H1 (cell line): ENCODE measurements around the gene CAMKMT. TPM values are rescaled to one million over a fixed set of nuclear protein-coding genes. Genes with fewer than 3 reads are reported as not detected.

Experiments
- BACH1 ChIP-seq: IDR thresholded peaks from 2 replicates; pipeline ENCODE4 v1.6.1; 2012; ENCODE audit warnings: low read length, improper control_type of control experiment
- CEBPB ChIP-seq: IDR thresholded peaks from 2 replicates; pipeline ENCODE4 v1.6.1; 2012; ENCODE audit warnings: low read depth, low read length
- KDM5A ChIP-seq: fragments of 200-600 bp; IDR thresholded peaks from 2 replicates; pipeline ENCODE4 v1.7.1; 2012; ENCODE audit warnings: mild to moderate bottlenecking, low read length, inconsistent platforms, mixed read lengths
- RAD21 ChIP-seq, 2 experiments: IDR thresholded peaks in 1 of 2; conservative IDR thresholded peaks in 1 of 2; 2 replicates each; pipeline ENCODE4 v1.6.1; 2011; ENCODE audit warnings: low read depth in 2 of 2, low read length in 2 of 2, improper control_type of control experiment in 1 of 2, inconsistent platforms in 1 of 2, mild to moderate bottlenecking in 1 of 2, moderate library complexity in 1 of 2
- SUZ12 ChIP-seq: fragments of 200-600 bp; sonication (generic); IDR thresholded peaks from 2 replicates; pipeline ENCODE4 v1.6.1; 2012; ENCODE audit warnings: mild to moderate bottlenecking, inconsistent platforms, low read length, moderate library complexity, mixed read lengths
- YY1 ChIP-seq: IDR thresholded peaks from 2 replicates; pipeline ENCODE4 v1.6.1; 2011; ENCODE audit warnings: low read depth, mild to moderate bottlenecking, low read length
- polyA plus RNA-seq, 7 experiments: library from polyadenylated mRNA; depleted of rRNA in 3 of 7; stranded (reverse) in 5 of 7; unstranded in 2 of 7; fragments of >200 nt in 5 of 7; fragments of 200-250 nt in 2 of 7; gene quantifications; 1 replicate in 5 of 7; 2 replicates in 1 of 7; 4 replicates in 1 of 7; pipeline versions ENCODE4 v1.2.1 to v1.2.3, GENCODE V29; 2011 to 2013; ENCODE audit warnings: missing spikeins in 2 of 7, mixed read lengths in 2 of 7
- total RNA-seq: library from RNA; stranded (reverse); fragmentation: NEBNext Ultra II Directional; extraction: Animal tissue kit (Norgen Biotek cat#: 25700); gene quantifications from 2 replicates; pipeline ENCODE4 v1.2.1, GENCODE V29; 2021
- TF ChIP-seq, protein P1 (sequence below): fragments of 300-600 bp; sonication (generic); IDR thresholded peaks from 2 replicates; pipeline ENCODE4 v1.7.1; 2012; ENCODE audit warnings: low read length, moderate library complexity, mild to moderate bottlenecking, inconsistent platforms; ENCODE audit not compliant: insufficient replicate concordance

The CAMKMT gene
- total and polyA plus RNA-seq, 2 of the 8 experiments (the other 6 are each of a cell fraction or from before 2014, with no cell fraction given) = 14.7 to 22.4 TPM

GRCh38 chr2:44719562-44719961 lies 357.8 kb downstream of the CAMKMT start (continued):
- TF ChIP-seq YY1 (no peak), CEBPB (no peak), RAD21 (IDR thresholded peaks at IDR 0.05 in 1 of 2, conservative IDR thresholded peaks at IDR 0.05 in 1 of 2; ENCODE audit: low read depth in 2 of 2, low read length in 2 of 2) (no peak), SUZ12 (no peak), BACH1 (no peak), KDM5A (no peak)
- TF ChIP-seq, protein P1, sequence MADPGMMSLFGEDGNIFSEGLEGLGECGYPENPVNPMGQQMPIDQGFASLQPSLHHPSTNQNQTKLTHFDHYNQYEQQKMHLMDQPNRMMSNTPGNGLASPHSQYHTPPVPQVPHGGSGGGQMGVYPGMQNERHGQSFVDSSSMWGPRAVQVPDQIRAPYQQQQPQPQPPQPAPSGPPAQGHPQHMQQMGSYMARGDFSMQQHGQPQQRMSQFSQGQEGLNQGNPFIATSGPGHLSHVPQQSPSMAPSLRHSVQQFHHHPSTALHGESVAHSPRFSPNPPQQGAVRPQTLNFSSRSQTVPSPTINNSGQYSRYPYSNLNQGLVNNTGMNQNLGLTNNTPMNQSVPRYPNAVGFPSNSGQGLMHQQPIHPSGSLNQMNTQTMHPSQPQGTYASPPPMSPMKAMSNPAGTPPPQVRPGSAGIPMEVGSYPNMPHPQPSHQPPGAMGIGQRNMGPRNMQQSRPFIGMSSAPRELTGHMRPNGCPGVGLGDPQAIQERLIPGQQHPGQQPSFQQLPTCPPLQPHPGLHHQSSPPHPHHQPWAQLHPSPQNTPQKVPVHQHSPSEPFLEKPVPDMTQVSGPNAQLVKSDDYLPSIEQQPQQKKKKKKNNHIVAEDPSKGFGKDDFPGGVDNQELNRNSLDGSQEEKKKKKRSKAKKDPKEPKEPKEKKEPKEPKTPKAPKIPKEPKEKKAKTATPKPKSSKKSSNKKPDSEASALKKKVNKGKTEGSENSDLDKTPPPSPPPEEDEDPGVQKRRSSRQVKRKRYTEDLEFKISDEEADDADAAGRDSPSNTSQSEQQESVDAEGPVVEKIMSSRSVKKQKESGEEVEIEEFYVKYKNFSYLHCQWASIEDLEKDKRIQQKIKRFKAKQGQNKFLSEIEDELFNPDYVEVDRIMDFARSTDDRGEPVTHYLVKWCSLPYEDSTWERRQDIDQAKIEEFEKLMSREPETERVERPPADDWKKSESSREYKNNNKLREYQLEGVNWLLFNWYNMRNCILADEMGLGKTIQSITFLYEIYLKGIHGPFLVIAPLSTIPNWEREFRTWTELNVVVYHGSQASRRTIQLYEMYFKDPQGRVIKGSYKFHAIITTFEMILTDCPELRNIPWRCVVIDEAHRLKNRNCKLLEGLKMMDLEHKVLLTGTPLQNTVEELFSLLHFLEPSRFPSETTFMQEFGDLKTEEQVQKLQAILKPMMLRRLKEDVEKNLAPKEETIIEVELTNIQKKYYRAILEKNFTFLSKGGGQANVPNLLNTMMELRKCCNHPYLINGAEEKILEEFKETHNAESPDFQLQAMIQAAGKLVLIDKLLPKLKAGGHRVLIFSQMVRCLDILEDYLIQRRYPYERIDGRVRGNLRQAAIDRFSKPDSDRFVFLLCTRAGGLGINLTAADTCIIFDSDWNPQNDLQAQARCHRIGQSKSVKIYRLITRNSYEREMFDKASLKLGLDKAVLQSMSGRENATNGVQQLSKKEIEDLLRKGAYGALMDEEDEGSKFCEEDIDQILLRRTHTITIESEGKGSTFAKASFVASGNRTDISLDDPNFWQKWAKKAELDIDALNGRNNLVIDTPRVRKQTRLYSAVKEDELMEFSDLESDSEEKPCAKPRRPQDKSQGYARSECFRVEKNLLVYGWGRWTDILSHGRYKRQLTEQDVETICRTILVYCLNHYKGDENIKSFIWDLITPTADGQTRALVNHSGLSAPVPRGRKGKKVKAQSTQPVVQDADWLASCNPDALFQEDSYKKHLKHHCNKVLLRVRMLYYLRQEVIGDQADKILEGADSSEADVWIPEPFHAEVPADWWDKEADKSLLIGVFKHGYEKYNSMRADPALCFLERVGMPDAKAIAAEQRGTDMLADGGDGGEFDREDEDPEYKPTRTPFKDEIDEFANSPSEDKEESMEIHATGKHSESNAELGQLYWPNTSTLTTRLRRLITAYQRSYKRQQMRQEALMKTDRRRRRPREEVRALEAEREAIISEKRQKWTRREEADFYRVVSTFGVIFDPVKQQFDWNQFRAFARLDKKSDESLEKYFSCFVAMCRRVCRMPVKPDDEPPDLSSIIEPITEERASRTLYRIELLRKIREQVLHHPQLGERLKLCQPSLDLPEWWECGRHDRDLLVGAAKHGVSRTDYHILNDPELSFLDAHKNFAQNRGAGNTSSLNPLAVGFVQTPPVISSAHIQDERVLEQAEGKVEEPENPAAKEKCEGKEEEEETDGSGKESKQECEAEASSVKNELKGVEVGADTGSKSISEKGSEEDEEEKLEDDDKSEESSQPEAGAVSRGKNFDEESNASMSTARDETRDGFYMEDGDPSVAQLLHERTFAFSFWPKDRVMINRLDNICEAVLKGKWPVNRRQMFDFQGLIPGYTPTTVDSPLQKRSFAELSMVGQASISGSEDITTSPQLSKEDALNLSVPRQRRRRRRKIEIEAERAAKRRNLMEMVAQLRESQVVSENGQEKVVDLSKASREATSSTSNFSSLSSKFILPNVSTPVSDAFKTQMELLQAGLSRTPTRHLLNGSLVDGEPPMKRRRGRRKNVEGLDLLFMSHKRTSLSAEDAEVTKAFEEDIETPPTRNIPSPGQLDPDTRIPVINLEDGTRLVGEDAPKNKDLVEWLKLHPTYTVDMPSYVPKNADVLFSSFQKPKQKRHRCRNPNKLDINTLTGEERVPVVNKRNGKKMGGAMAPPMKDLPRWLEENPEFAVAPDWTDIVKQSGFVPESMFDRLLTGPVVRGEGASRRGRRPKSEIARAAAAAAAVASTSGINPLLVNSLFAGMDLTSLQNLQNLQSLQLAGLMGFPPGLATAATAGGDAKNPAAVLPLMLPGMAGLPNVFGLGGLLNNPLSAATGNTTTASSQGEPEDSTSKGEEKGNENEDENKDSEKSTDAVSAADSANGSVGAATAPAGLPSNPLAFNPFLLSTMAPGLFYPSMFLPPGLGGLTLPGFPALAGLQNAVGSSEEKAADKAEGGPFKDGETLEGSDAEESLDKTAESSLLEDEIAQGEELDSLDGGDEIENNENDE = no peak
